ENCODE results near the gene SLC17A4.

GRCh38 chr6:25709761-25710160 is 44.8 kb upstream of the SLC17A4 start:
- TF ChIP-seq CTCF (IDR thresholded peaks at IDR 0.05) (no peak), POLR2A (IDR thresholded peaks at IDR 0.05) (no peak)

All from esophagus squamous epithelium (tissue), 4 donors.